ENCODE measurements around the gene DOCK4.
A peak's percentile ranks its signal among the peaks of the same experiment; 100 is the strongest.

The DOCK4 gene

GRCh38 chr7:112160130-112160770 lies 45.9 kb downstream of the DOCK4 start:
- no peak for DNase-seq

- DNase-seq: peak; percentile 75
Measured at GRCh38 chr7:112159351-112159750, 46.8 kb downstream of the DOCK4 start.

- DNase-seq: peak; percentile 48
Measured at GRCh38 chr7:112157072-112157471, 49.1 kb downstream of the DOCK4 start.

GRCh38 chr7:112156412-112156811 lies 49.8 kb downstream of the DOCK4 start:
- DNase-seq: no peak

- DNase-seq: no peak
Measured at GRCh38 chr7:112154690-112155089, 51.5 kb downstream of the DOCK4 start.

GRCh38 chr7:112152186-112152585 lies 54.0 kb downstream of the DOCK4 start:
- no peak for DNase-seq

- DNase-seq: no peak
Measured at GRCh38 chr7:112150823-112151641, 55.2 kb downstream of the DOCK4 start.

GRCh38 chr7:112149734-112150133 lies 56.5 kb downstream of the DOCK4 start:
- DNase-seq: no peak

GRCh38 chr7:112147793-112148361 lies 58.3 kb downstream of the DOCK4 start:
- DNase-seq: no peak

GRCh38 chr7:112145206-112145605 lies 61.0 kb downstream of the DOCK4 start:
- DNase-seq: no peak

GRCh38 chr7:112144284-112145059 lies 61.7 kb downstream of the DOCK4 start:
- no peak for DNase-seq

GRCh38 chr7:112143582-112143981 lies 62.6 kb downstream of the DOCK4 start:
- DNase-seq: no peak

- DNase-seq: no peak
Measured at GRCh38 chr7:112143136-112143535, 63.1 kb downstream of the DOCK4 start.

GRCh38 chr7:112140600-112140999 lies 65.6 kb downstream of the DOCK4 start:
- DNase-seq: no peak

GRCh38 chr7:112138938-112139337 lies 67.3 kb downstream of the DOCK4 start:
- no peak for DNase-seq

GRCh38 chr7:112138325-112138852 lies 67.8 kb downstream of the DOCK4 start:
- DNase-seq: no peak

GRCh38 chr7:112137141-112138101 lies 68.8 kb downstream of the DOCK4 start:
- DNase-seq: no peak

GRCh38 chr7:112136271-112137008 lies 69.8 kb downstream of the DOCK4 start:
- no peak for DNase-seq

GRCh38 chr7:112135815-112136214 lies 70.4 kb downstream of the DOCK4 start:
- no peak for DNase-seq

GRCh38 chr7:112134039-112134438 lies 72.2 kb downstream of the DOCK4 start:
- no peak for DNase-seq

- no peak for DNase-seq
Measured at GRCh38 chr7:112133328-112133727, 72.9 kb downstream of the DOCK4 start.

Measured in MV-4-11 (cell line).